ENCODE data around the gene PCP2.

DNA sequence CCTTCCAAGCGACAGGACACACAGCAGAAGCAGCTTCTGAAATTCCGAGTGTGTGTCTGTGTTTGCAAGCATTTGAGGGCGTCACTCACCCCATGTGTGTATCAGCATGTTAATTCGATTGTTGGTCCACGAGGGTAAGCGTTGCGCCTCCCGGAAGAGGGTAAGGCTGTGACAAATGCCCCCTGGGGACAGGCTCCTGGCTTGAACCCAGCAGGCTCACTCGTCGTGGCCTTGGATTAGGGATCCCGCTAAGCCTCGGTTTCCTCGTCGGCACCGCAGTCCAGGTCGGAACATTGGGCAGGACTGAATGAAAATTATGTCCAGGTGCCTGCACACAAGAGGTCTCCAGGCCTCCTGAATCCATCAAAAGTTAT is 2.8 kb upstream of the PCP2 start:
- no peak for TF ChIP-seq EZH2phosphoT487 (IDR thresholded peaks at IDR 0.05; ENCODE audit: insufficient read depth, low read depth)
- no peak for TF ChIP-seq EZH2 (IDR thresholded peaks at IDR 0.05; ENCODE audit: insufficient read depth, poor library complexity, severe bottlenecking)

Data from GM23248 (cell line).